SK-N-SH (cell line): ENCODE measurements around the gene SNAP25. TPM values are rescaled to one million over a fixed set of nuclear protein-coding genes. Genes with fewer than 3 reads are reported as not detected.
A peak's percentile ranks its signal among the peaks of the same experiment; 100 is the strongest.

ENCODE experiments used
- CTCF ChIA-PET: fragments of 300-600, 350-600 bp; formaldehyde crosslinking; extraction: SDS; loops from one replicate; lab custom pipeline; 2021; lab: Yijun Ruan, JAX
- POLR2A ChIA-PET: fragments of 350-600 bp; sonication (Branson Sonifier 250); formaldehyde crosslinking; extraction: SDS; loops from one replicate; lab custom pipeline; 2020; ENCODE audit warnings: antibody characterized with exemption, inconsistent platforms; lab: Yijun Ruan, JAX
- DNase-seq: peaks from one replicate; pipeline ENCODE4 v3.0.0; 2012
- H2AFZ ChIP-seq: fragments of 200-600 bp; sonication (generic); 2 replicates; pipeline ENCODE4 v1.8.1; 2016; ENCODE audit warnings: antibody characterized with exemption, mild to moderate bottlenecking, low read depth
- H3F3A ChIP-seq: fragments of 200-600 bp; sonication (generic); replicated peaks from 2 replicates; pipeline ENCODE3; 2016; ENCODE audit warnings: antibody characterized with exemption, mild to moderate bottlenecking; ENCODE audit not compliant: insufficient read depth
- H3K27ac ChIP-seq, 2 experiments: fragments of 200-500 bp in 1 of 2; fragments of 200-600 bp in 1 of 2; sonication (Bioruptor generic) in 1 of 2; sonication (generic), shearing (Covaris generic) in 1 of 2; 2 replicates each; pipeline versions ENCODE4 v1.5.1 to v1.6.1; 2014 to 2016; ENCODE audit warnings: low read depth in 2 of 2, inconsistent platforms in 1 of 2, low read length in 1 of 2, mild to moderate bottlenecking in 1 of 2, mixed read lengths in 1 of 2
- H3K27me3 ChIP-seq: fragments of 200-600 bp; sonication (generic), shearing (Covaris generic); 2 replicates; pipeline ENCODE4 v1.6.1; 2016; ENCODE audit warnings: mixed run types; ENCODE audit not compliant: insufficient read depth
- H3K36me3 ChIP-seq, 2 experiments: fragments of 200-500 bp in 1 of 2; fragments of 200-600 bp in 1 of 2; sonication (Bioruptor generic) in 1 of 2; sonication (generic) in 1 of 2; replicated peaks in 1 of 2; 2 replicates each; pipeline versions ENCODE3 to v1.5.1; 2014 to 2016; ENCODE audit warnings: low read length in 1 of 2, mild to moderate bottlenecking in 1 of 2; ENCODE audit not compliant: insufficient read depth in 2 of 2, control insufficient read depth in 1 of 2
- H3K4me1 ChIP-seq, 2 experiments: fragments of 200-500 bp in 1 of 2; fragments of 200-600 bp in 1 of 2; sonication (Bioruptor generic) in 1 of 2; sonication (generic), shearing (Covaris generic) in 1 of 2; 2 replicates each; pipeline versions ENCODE4 v1.5.1 to v1.6.1; 2014 to 2016; ENCODE audit warnings: low read depth in 1 of 2, low read length in 1 of 2, mixed run types in 1 of 2; ENCODE audit not compliant: insufficient read depth in 2 of 2, control insufficient read depth in 1 of 2
- H3K4me2 ChIP-seq: fragments of 200-600 bp; sonication (generic), shearing (Covaris generic); 2 replicates; pipeline ENCODE4 v1.6.1; 2017; ENCODE audit warnings: mixed run types
- H3K4me3 ChIP-seq, 2 experiments: fragments of 200-500 bp in 1 of 2; fragments of 200-600 bp in 1 of 2; sonication (Bioruptor generic) in 1 of 2; sonication (generic), shearing (Covaris generic) in 1 of 2; 2 replicates each; pipeline versions ENCODE4 v1.5.1 to v1.8.1; 2014 to 2016; ENCODE audit warnings: low read depth in 2 of 2, inconsistent platforms in 1 of 2, low read length in 1 of 2, mild to moderate bottlenecking in 1 of 2, mixed read lengths in 1 of 2, moderate library complexity in 1 of 2
- H3K79me2 ChIP-seq: fragments of 200-600 bp; sonication (generic); 2 replicates; pipeline ENCODE4 v1.8.1; 2017; ENCODE audit warnings: mild to moderate bottlenecking; ENCODE audit not compliant: insufficient read depth
- H3K9ac ChIP-seq: fragments of 200-600 bp; sonication (generic); 2 replicates; pipeline ENCODE4 v1.6.1; 2017; ENCODE audit warnings: mixed run types
- H3K9me2 ChIP-seq: fragments of 200-600 bp; sonication (generic); 2 replicates; pipeline ENCODE4 v1.6.1; 2017; ENCODE audit warnings: mixed run types
- H3K9me3 ChIP-seq: fragments of 200-600 bp; sonication (generic); 2 replicates; pipeline ENCODE4 v1.6.1; 2017; ENCODE audit warnings: mixed run types, mild to moderate bottlenecking, moderate library complexity
- H4K20me1 ChIP-seq: fragments of 200-600 bp; sonication (generic); 2 replicates; pipeline ENCODE4 v1.6.1; 2017; ENCODE audit warnings: mild to moderate bottlenecking, mixed run types; ENCODE audit not compliant: insufficient read depth
- CHD2 ChIP-seq: fragments of 150-350 bp; IDR thresholded peaks from 2 replicates; pipeline ENCODE4 v1.6.1; 2018; ENCODE audit warnings: low read length; ENCODE audit not compliant: partially characterized antibody
- FOXM1 ChIP-seq: IDR thresholded peaks from 2 replicates; pipeline ENCODE4 v1.4.0; 2012; ENCODE audit warnings: low read depth, mild to moderate bottlenecking
- GABPA ChIP-seq: IDR thresholded peaks from 2 replicates; pipeline ENCODE4 v1.4.0; 2012; ENCODE audit warnings: low read depth, mild to moderate bottlenecking
- IRF3 ChIP-seq: fragments of 150-350 bp; IDR thresholded peaks from 2 replicates; pipeline ENCODE4 v1.6.1; 2016; ENCODE audit warnings: mild to moderate bottlenecking, low read depth, low read length
- NFIC ChIP-seq: IDR thresholded peaks from 2 replicates; pipeline ENCODE4 v1.4.0; 2012; ENCODE audit warnings: borderline replicate concordance
- TCF12 ChIP-seq: IDR thresholded peaks from 2 replicates; pipeline ENCODE4 v1.4.0; 2012
- WGBS: methylation state at CpG from one replicate; pipeline ENCODE4 v1.1.6; 2017; ENCODE audit warnings: low lambda C conversion rate; 5-methylcytosine and 5-hydroxymethylcytosine counted together
- polyA plus RNA-seq, 3 experiments: library from polyadenylated mRNA; depleted of rRNA; stranded (reverse); fragments of >200 nt; gene quantifications; 2 replicates each; pipeline ENCODE4 v1.2.3, GENCODE V29; 2012
- TF ChIP-seq, protein P1 (sequence below): IDR thresholded peaks from 2 replicates; pipeline ENCODE4 v1.4.0; 2012; ENCODE audit warnings: low read depth, borderline replicate concordance

The SNAP25 gene
- polyA plus RNA-seq, 1 of the 3 experiments (the other 2 are of a cell fraction): 42.4 TPM

GRCh38 chr20:10324198-10324847, 105.7 kb downstream of the SNAP25 start:
- TF ChIP-seq, protein P1, sequence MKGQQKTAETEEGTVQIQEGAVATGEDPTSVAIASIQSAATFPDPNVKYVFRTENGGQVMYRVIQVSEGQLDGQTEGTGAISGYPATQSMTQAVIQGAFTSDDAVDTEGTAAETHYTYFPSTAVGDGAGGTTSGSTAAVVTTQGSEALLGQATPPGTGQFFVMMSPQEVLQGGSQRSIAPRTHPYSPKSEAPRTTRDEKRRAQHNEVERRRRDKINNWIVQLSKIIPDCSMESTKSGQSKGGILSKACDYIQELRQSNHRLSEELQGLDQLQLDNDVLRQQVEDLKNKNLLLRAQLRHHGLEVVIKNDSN: no peak
- TF ChIP-seq GABPA (no peak), NFIC (no peak), IRF3 (no peak)
- Histone ChIP-seq H3K27me3 (no peaks in the 10 kb centered on the region), H3K4me1 (peaks cover 2 to 5% of the 10 kb centered on the region in 2 experiments; a peak in 2 of 4 replicates), H3K4me3 (no peak overlapping the region), H2AFZ (no peak overlapping the region), H4K20me1 (no peaks in the 10 kb centered on the region), H3K4me2 (no peak overlapping the region), H3K9me3 (no peaks in the 10 kb centered on the region), H3K36me3 (no peaks in the 10 kb centered on the region), H3K9ac (no peak overlapping the region), H3F3A (no peaks in the 10 kb centered on the region), H3K27ac (no peak overlapping the region), H3K79me2 (no peaks in the 10 kb centered on the region), H3K9me2 (no peaks in the 10 kb centered on the region)
- POLR2A ChIA-PET: no interaction called here
- CTCF ChIA-PET: interaction anchor here (1.5 kb wide), 1 partner anchor 33 kb away, joined by 3 read pairs; no protein-coding TSS in a partner anchor
- DNase-seq: no peak
- WGBS: 90% methylated on average over 7 of the region's 8 CpGs

DNA sequence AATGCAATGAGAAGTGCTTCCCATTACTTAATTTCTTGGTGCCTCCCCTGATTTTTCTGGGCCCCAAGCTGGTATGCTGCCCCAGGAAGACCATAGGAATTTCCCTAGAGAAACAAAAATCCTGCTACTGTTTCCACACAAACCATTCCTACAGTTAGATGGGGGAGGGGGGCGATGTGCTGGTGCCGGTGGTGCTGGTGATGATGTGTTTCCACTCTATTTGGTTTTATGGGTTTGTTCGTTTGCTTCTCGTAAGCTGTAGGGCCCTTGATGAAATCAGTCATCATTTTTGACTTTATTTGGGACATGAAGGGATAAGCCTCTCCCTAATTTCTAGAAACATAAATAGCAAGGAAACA, 110.2 kb downstream of the SNAP25 start:
- ChIA-PET POLR2A (no interaction called here), CTCF (interaction anchor here (0.7 kb wide), 1 partner anchor 801 kb away, joined by 3 read pairs; no protein-coding TSS in a partner anchor)
- 76% methylated on average over 4 of the region's 4 CpGs for WGBS
- Histone ChIP-seq H3K27me3 (no peaks in the 10 kb centered on the region), H3K9ac (no peak overlapping the region), H3K9me3 (no peaks in the 10 kb centered on the region), H3K27ac (no peak overlapping the region), H2AFZ (no peak overlapping the region), H3K4me2 (no peak overlapping the region), H3K79me2 (no peaks in the 10 kb centered on the region), H3K4me1 (peaks cover 0 to 3% of the 10 kb centered on the region in 2 experiments; a peak in 1 of 4 replicates), H3K4me3 (no peak overlapping the region), H4K20me1 (no peaks in the 10 kb centered on the region), H3F3A (no peaks in the 10 kb centered on the region), H3K9me2 (no peaks in the 10 kb centered on the region), H3K36me3 (no peaks in the 10 kb centered on the region)
- TF ChIP-seq FOXM1: no peak
- DNase-seq: no peak

GRCh38 chr20:10329387-10330005, 110.9 kb downstream of the SNAP25 start:
- Histone ChIP-seq H3K9ac (no peak overlapping the region), H3K79me2 (no peaks in the 10 kb centered on the region), H3K9me2 (no peaks in the 10 kb centered on the region), H3K9me3 (no peaks in the 10 kb centered on the region), H3K4me2 (no peak overlapping the region), H3K4me3 (no peak overlapping the region), H3K27ac (no peak overlapping the region), H2AFZ (no peak overlapping the region), H4K20me1 (no peaks in the 10 kb centered on the region), H3F3A (no peaks in the 10 kb centered on the region), H3K27me3 (no peaks in the 10 kb centered on the region), H3K4me1 (peaks cover 0 to 3% of the 10 kb centered on the region in 2 experiments; a peak in 1 of 4 replicates), H3K36me3 (no peaks in the 10 kb centered on the region)
- 84% methylated on average over 4 of the region's 4 CpGs for WGBS
- ChIA-PET CTCF (no interaction called here), POLR2A (no interaction called here)
- no peak for TF ChIP-seq CHD2
- TF ChIP-seq TCF12: peak; percentile 70
- no peak for DNase-seq
